Measurements from ENCODE around the gene DNM3.

- TF ChIP-seq CTCF (IDR thresholded peaks at IDR 0.05) = no peak
- TF ChIP-seq EZH2 (IDR thresholded peaks at IDR 0.05; ENCODE audit: borderline replicate concordance, insufficient read depth, low read depth, low read length, poor library complexity, severe bottlenecking) = no peak
Measured at GRCh38 chr1:172332230-172332629, 490.9 kb downstream of the DNM3 start.
